Fibroblast of peridontal ligament (primary cell): Measurements from ENCODE around the gene CSGALNACT2.
"Not testable (repeated sequence)": the region's sequence is repeated elsewhere in the genome, so short reads cannot be mapped to it uniquely, and the experiment has no call there.

Source experiments
- DNase-seq: peaks from one replicate; pipeline ENCODE4 v3.0.0-alpha.2; 2010; ENCODE audit errors: extremely low read depth

The CSGALNACT2 gene

GRCh38 chr10:43214071-43214955, 76.1 kb downstream of the CSGALNACT2 start:
- DNase-seq, result no peak

GRCh38 chr10:43214956-43215561, 76.8 kb downstream of the CSGALNACT2 start:
- no peak for DNase-seq

DNA sequence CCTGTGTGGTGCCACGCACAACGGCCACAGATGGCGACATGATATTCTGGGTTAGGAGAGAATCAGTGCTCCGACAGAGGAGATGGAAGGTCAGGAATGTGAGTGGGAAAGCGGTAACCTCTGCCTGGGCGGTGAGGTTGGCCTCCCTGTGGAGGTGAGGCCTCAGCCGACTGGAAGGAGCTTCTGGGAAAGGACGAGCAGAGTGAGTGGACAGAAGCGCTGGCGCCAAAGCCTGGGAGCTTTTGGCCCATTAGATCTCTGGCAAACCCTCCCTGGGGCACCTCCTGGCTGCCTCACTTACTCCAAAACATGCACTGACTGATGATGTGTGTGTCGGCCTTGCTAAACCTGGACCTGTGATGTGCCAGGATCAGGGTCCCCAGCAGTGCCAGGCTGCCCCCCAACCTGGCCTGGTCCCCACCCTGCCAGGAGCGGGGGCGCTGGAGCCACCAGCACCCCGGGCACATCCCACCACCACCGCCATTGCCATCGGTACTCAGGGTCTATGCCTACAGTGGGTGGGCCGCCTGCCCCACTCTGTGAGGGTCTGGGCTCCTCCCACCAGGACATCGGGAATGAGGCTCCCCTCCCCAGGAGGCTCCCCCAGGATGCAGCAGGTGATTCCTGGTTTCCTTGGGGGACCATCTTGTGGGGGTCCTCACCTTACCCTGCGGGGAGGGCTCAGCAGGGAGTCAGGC, 77.7 kb downstream of the CSGALNACT2 start:
- no peak for DNase-seq

- DNase-seq, result no peak
Observed at GRCh38 chr10:43216931-43217562, 78.8 kb downstream of the CSGALNACT2 start.

GRCh38 chr10:43217563-43218205, 79.4 kb downstream of the CSGALNACT2 start:
- no peak for DNase-seq

DNA sequence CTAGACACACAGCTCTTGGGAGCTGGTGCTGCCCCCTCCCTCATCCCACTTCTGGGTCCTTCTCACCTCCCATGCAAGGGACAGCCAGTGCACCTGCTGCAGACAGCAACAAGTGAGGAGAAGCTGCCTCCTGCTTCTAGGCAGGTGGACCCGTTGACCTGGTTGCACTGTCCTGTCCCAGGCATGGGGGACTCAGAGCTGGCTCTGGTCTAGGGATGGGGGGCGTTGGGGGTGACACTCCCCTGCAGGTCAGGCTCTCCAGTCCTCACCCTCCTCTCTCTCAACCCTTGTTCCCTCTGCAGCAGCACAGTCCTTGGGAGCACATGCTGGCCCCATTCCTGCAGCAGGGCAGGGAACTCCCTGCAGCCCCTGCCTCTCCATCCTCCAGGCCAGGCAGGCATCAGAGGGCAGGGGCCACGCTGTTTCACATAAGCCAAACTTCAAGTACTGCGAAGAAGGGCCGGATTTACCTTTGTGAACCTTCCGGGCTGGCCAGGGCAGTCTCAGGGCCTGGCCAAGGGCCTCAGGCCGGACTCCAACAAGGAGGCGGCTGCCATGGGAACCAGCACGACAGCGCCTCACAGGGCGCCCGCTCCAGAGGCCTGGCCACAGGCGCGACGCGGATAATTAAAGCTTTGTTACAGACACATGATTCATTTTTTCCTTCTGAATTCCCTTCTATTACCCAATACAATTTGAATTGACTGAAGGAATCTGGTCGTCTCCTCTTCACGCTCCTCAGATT, 80.1 kb downstream of the CSGALNACT2 start:
- no peak for DNase-seq

GRCh38 chr10:43218951-43219837, 80.9 kb downstream of the CSGALNACT2 start:
- DNase-seq, result no peak

GRCh38 chr10:43219848-43220247, 81.6 kb downstream of the CSGALNACT2 start:
- DNase-seq, result no peak

DNA sequence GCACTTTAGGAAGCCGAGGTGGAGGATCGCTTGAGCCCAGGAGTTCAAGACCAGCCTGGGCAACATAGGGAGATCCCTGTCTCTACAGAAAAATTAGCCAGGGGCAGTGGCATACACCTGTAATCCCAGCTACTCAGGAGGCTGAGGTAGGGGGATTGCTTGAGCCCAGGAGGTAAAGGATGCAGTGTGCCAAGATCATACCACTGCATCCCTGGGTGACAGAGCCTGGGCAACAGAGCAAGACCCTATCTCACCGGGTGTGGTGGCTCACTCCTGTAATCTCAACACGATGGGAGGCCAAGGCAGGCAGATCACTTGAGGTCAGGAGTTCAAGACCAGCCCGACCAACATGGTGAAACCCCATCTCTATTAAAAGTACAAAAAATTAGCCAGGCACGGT, 82.0 kb downstream of the CSGALNACT2 start:
- DNase-seq, result not testable (repeated sequence)

- no peak for DNase-seq
Observed at GRCh38 chr10:43220657-43221418, 82.6 kb downstream of the CSGALNACT2 start.

DNA sequence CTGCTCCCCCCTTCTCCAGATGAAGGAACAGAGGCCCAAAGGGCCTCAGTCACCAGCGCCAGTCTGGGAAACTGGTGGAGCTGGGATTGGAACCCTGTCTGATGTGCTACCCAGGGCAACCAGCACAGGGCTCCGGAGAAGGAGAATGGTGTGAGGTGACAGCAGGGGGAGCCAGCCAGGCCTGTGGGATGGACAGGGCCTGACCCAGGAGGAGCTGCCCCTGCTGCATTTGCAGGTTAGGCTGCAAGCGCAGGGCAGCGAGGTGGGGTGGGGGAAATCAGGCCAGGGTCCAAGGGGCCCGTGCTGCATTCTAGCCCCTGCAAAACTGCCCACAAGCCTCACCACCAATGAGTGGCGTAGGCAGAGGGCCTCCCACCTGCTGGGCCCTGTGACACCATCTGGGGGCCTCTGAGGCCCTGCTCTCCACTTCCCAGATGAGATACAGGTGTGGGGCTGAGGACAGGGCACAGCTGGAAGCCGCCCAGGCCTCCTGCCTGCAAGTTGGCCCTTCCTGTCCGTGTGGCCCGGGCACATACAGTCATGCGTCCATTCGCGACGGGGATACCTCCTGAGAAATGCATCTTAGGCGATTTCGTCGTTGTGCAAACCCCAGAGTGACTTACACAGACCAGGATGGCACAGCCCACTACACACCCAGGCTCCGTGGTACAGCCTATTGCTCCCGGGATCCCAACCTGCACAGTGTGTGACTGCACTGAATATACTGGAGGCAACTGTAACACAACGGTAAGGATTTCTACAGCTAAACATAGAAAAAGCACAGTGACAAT, 83.4 kb downstream of the CSGALNACT2 start:
- no peak for DNase-seq

DNA sequence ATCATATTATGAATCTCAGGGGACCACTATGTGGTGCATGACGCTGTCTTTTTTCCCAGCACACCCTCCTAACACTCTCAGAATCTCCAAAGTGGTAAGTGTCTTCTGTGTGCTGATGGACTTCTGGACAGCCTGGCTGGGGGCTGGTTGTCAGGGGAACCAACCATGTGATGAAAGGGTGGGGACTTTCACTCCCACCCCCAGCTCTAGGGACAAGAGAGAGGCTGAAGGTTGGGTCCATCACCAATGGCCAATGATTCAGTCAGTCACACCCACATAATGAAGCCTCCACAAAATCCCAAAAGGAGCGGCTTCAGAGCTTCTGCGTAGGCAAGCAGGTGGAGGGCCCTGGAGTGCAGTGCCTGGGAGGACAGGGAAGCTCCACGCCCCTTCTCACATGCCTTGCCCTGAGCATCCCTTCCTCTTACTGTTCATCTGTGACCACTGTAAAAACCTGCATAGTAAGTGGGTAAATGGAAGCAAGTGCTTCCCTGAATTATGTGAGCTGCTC, 84.0 kb downstream of the CSGALNACT2 start:
- no peak for DNase-seq

- DNase-seq, result no peak
Observed at GRCh38 chr10:43223056-43223455, 84.8 kb downstream of the CSGALNACT2 start.

- no peak for DNase-seq
Observed at GRCh38 chr10:43224321-43224720, 86.1 kb downstream of the CSGALNACT2 start.

DNA sequence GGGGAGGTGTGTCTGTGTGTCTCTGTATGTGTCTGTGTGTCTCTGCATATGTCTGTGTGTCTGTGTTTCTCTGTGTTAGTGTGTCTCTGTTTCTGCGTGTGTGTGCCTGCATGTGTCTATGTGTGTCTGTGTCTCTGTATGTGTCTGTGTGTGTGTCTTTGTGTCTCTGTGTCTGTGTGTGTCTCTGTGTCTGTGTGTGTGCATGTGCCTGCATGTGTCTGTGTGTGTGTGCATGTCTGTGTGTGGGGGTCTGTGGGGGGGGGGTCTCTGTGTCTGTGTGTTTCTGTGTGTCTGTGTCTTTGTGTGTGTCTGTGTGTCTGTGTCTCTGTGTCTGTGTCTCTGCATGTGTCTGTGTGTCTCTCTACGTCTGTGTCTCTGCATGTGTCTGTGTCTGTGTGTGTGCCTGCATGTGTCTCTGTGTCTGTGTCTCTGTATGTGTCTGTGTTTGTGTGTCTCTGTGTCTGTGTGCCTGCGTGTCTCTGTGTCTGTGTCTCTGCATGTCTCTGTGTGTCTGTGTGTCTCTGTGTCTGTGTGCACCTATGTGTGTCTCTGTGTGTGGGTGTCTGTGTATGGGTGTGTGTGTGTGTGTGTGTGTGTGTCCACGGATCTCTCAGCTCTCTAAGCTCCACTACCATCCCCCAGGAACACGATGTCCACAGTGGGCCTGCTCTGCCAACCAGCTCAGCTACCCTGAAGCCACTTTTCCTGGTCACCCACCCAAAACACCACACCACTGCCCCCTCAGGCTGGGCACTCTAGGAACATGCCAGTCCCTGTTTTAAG, 87.0 kb downstream of the CSGALNACT2 start:
- no peak for DNase-seq

- DNase-seq, result no peak
Observed at GRCh38 chr10:43225787-43226153, 87.5 kb downstream of the CSGALNACT2 start.

GRCh38 chr10:43226441-43226840, 88.2 kb downstream of the CSGALNACT2 start:
- no peak for DNase-seq
